ENCODE results near the gene GCK. TPM values are rescaled to one million over a fixed set of nuclear protein-coding genes. Genes with fewer than 3 reads are reported as not detected.

Gene GCK
- total and polyA plus RNA-seq, 2 donors (not counting 3 experiments of a cell fraction or from before 2014, with no cell fraction given) = 0.17 to 0.51 TPM

DNA sequence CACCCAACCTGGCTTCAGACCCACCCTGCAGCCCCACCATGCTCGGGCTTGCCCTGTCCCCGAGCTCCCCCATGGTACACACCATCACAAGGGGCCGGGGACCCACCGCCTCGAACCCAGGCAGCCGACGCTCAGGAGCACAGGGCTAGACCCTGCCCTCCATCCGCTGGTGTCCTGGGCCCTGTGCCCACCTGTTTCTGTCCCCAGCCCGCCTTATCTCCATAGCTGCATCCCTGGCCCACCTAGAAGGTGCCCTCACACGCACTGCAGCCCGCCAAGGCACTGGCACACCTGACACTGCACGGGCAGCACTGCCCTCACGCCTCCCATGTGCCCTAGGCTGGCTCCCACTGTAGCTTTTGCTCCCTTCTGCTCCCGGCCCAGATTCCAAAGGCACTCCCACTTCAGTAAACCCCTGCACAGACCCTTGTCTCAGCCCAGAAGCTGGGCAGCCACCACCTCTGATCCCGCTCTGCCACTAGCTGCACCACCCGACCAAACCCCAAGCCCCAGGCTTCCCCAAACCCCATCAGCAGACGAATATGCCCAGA, 28.7 kb upstream of the GCK start:
- H3K36me3 ChIP-seq (ENCODE audit: control insufficient read depth in 2 of 2, extremely low read depth in 1 of 2, insufficient read depth in 2 of 2, low read length in 2 of 2) = peaks cover 0 to 7% of the 10 kb centered on the region in 2 experiments
- BruUV-seq (replicated peaks) = no TSS peak
- FAIRE-seq (no peak), DNase-seq (ENCODE audit: low read depth, low spot score) (no peak)
- no peak overlapping the region for H3K4me3 ChIP-seq (replicated peaks in 1 of 3; ENCODE audit: insufficient read depth in 1 of 3, low read depth in 1 of 3, low read length in 3 of 3)
- no peak overlapping the region for H3K27ac ChIP-seq (ENCODE audit: insufficient read depth, low read depth, low read length)
- H3K4me1 ChIP-seq (ENCODE audit: control insufficient read depth, extremely low read depth, insufficient read depth, low read length) = no peaks in the 10 kb centered on the region
- H3K27me3 ChIP-seq (ENCODE audit: control insufficient read depth in 2 of 2, insufficient read depth in 2 of 2, low read length in 2 of 2) = no peaks in the 10 kb centered on the region
- H3K9me3 ChIP-seq (replicated peaks; ENCODE audit: control insufficient read depth, insufficient read depth, low read length) = no peaks in the 10 kb centered on the region
- ChIA-PET CTCF (interaction anchor here (0.5 to 1.8 kb wide), 6 partner anchors 12 to 348 kb away, joined by 3 to 8 read pairs (median 3); no protein-coding TSS in a partner anchor), POLR2A (no interaction called here)
- no peak overlapping the region for H3K9ac ChIP-seq (replicated peaks; ENCODE audit: extremely low read depth, insufficient read depth, low read length)
- H2AFZ ChIP-seq (ENCODE audit: low read depth, low read length) = no peak overlapping the region
- no peaks in the 10 kb centered on the region for H3K9me1 ChIP-seq (replicated peaks; ENCODE audit: control insufficient read depth, extremely low read depth, insufficient read depth, low read length)
- no peaks in the 10 kb centered on the region for H4K20me1 ChIP-seq (replicated peaks; ENCODE audit: control insufficient read depth, extremely low read depth, insufficient read depth, low read length)
- TF ChIP-seq POLR2AphosphoS5 (IDR thresholded peaks at IDR 0.05; ENCODE audit: insufficient read depth, low read depth, low read length) (no peak), GATA2 (IDR thresholded peaks at IDR 0.05; ENCODE audit: insufficient read depth, insufficient read length, low read depth, low read length) (no peak), JUN (IDR thresholded peaks at IDR 0.05; ENCODE audit: borderline replicate concordance, insufficient read depth, insufficient read length, low read depth) (no peak), CTCF (IDR thresholded peaks at IDR 0.05; ENCODE audit: extremely low read depth in 1 of 2, insufficient read depth in 1 of 2, low read depth in 1 of 2, low read length in 2 of 2) (no peak), POLR2A (IDR thresholded peaks at IDR 0.05; ENCODE audit: low read depth, low read length) (no peak), FOS (IDR thresholded peaks at IDR 0.05; ENCODE audit: borderline replicate concordance, insufficient read depth, low read length) (no peak)
- TF ChIP-seq, protein P1, sequence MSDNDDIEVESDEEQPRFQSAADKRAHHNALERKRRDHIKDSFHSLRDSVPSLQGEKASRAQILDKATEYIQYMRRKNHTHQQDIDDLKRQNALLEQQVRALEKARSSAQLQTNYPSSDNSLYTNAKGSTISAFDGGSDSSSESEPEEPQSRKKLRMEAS (IDR thresholded peaks at IDR 0.05; ENCODE audit: insufficient read depth, insufficient read length) = no peak
- dilution Hi-C loops (cut with MboI; ENCODE audit: extremely low pct_ligation_motif_present, low sequenced_read_pairs) = no loop called here
- H3K79me2 ChIP-seq (ENCODE audit: control insufficient read depth, insufficient read depth, low read length) = no peaks in the 10 kb centered on the region
- intact Hi-C loops (cut with micrococcal nuclease) = no loop called here
- no peak overlapping the region for H3K4me2 ChIP-seq (ENCODE audit: insufficient read depth, low read length)
